Measurements from ENCODE around the gene SGTB.
"Not testable (repeated sequence)": the region's sequence is repeated elsewhere in the genome, so short reads cannot be mapped to it uniquely, and the experiment has no call there.

The SGTB gene

DNA sequence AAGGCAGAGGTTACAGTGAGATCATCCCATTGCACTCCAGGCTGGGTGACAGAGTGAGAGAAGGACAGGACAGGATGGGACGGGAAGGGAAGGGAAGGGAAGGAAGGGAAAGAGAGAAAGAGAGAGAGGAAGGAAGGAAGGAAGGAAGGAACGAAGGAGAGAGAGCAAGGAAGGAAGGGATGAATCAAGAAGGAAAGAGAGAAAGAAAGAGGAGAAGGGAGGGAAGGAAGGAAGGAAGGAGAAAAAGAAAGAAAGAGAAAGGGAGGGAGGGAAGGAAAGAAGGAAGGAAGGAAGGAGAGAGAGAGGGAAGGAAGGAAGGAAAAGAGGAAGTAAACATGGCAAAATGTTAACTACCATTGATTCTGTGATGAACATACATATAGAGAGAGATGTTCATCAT lies 28.8 kb downstream of the SGTB start:
- intact Hi-C loops (cut with DNase I) = no loop called here
- no peak for DNase-seq

- no peak for DNase-seq
- intact Hi-C loops (cut with DNase I) = no loop called here
Measured at GRCh38 chr5:65682148-65682547, 39.8 kb downstream of the SGTB start.

DNA sequence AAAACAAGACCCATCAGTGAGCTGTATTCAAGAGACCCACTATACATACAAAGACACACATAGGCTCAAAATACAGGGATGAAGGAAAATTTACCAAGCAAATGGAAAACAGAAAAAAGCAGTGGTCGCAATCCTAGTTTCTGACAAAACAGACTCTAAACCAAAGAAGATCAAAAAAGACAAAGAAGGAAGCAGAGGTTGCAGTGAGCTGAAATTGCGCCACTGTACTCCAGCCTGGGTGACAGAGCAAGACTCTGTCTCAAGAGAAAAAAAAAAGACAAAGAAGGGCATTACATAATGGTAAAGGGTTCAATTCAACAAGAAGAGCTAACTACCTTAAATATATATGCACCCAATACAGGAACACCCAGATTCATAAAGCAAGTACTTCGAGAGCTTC lies 45.9 kb downstream of the SGTB start:
- intact Hi-C loops (cut with DNase I); DNase-seq: not testable (repeated sequence)

GRCh38 chr5:65674749-65675148 lies 47.2 kb downstream of the SGTB start:
- intact Hi-C loops (cut with DNase I) = no loop called here
- DNase-seq = no peak

DNA sequence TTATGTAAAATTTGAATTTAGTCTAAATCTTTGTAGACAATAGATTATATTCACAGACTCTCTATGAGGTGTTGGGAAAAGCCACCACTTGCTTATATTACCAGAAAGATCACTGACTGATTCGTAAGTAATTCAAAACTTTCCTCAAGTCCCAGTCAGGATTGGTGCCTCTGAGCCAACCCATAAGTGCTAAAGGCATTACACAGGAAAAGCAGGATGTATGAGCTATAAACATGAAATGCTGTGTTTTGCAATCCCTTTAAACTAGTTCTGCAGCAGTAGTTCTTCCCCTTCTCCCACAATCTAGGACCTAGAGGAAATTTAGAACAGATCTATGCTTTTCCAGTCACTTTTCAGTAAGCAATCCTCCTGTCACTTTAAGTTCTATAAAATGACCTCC lies 49.1 kb downstream of the SGTB start:
- DNase-seq = no peak
- intact Hi-C loops (cut with DNase I) = no loop called here

DNA sequence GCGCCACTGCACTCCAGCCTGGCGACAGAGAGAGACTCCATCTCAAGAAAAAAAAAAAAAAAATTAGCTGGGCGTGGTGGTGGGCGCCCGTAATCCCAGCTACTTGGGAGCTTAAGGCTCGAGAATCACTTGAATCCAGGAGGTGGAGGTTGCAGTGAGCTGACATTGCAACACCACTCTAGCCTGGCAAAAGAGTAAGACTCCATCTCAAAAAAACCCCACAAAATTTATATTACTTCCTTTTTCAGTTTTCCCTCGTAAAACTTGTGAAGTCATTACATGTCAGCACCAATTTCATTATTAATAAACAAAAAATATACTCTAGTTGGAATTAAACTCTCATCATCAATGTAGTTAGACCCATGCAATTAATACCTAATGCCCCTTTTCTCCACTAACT lies 53.2 kb downstream of the SGTB start:
- no peak for DNase-seq
- intact Hi-C loops (cut with DNase I) = no loop called here

GRCh38 chr5:65663804-65664521 lies 57.9 kb downstream of the SGTB start:
- intact Hi-C loops (cut with DNase I) = no loop called here
- no peak for DNase-seq

GRCh38 chr5:65654713-65655112 lies 67.2 kb downstream of the SGTB start:
- intact Hi-C loops (cut with DNase I) = no loop called here
- DNase-seq = no peak

DNA sequence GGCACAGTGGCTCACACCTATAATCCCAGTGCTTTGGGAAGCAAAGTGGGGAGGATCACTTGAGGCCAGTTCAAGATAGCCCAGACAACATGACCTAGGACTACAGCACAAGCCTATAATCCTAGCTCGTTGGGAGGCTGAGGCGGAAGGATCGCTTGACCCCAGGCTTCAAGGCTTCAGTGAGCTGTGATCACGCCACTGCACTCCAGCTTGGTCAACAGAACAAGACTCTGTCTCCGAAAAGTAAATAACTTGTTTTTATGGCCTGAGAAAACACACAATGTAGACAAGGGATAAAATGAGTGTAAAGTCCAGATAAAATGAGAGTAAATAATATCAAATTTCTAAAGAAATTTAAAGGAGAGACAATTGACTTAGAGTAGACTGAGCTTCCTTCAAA lies 70.8 kb downstream of the SGTB start:
- intact Hi-C loops (cut with DNase I) = no loop called here
- no peak for DNase-seq

- intact Hi-C loops (cut with DNase I) = no loop called here
- no peak for DNase-seq
Measured at GRCh38 chr5:65647941-65648340, 74.0 kb downstream of the SGTB start.

GRCh38 chr5:65646938-65647337 lies 75.0 kb downstream of the SGTB start:
- intact Hi-C loops (cut with DNase I) = no loop called here
- DNase-seq = no peak

GRCh38 chr5:65640240-65640639 lies 81.7 kb downstream of the SGTB start:
- intact Hi-C loops (cut with DNase I) = no loop called here
- no peak for DNase-seq

GRCh38 chr5:65630981-65631380 lies 90.9 kb downstream of the SGTB start:
- DNase-seq = no peak
- intact Hi-C loops (cut with DNase I) = no loop called here

DNA sequence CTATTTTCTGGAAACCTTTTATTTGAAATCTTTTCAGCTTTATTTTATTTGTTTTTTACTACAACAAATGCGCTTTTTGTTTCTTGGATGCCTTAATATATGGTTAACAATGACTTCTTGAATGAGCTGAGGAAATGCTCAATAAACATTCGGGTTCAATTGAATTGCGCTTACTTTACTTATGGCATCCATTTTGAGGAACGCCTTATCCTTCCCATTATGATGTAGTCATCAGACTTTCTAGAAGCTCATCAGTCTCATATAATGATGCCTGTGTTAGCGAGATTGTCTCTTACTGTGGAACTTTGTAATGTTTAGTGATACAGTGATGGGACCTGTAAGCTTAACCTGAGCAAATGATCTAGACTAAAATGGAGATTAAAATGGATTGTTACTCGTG lies 96.2 kb downstream of the SGTB start:
- no peak for DNase-seq
- intact Hi-C loops (cut with DNase I) = loop anchor here (2.0 to 10.0 kb wide), 2 partner anchors 97 to 299 kb away; partner anchors contain the start of genes ERBIN, NLN and SGTB

- DNase-seq = peak; percentile 77 to 97 (median 86)
- intact Hi-C loops (cut with DNase I) = loop anchor here (2.0 to 10.0 kb wide), 2 partner anchors 98 to 300 kb away; partner anchors contain the start of genes ERBIN, NLN and SGTB
Measured at GRCh38 chr5:65624571-65625555, 97.0 kb downstream of the SGTB start, which contains the start of the genes SHLD3 and TRAPPC13. Gene SHLD3, plus strand, starts transcription at chr5:65625027. Its CDS starts 4,561 bp downstream, at chr5:65629588. Gene TRAPPC13, plus strand, starts transcription at chr5:65625027. Its CDS starts 34 bp downstream, at chr5:65625061.

DNA sequence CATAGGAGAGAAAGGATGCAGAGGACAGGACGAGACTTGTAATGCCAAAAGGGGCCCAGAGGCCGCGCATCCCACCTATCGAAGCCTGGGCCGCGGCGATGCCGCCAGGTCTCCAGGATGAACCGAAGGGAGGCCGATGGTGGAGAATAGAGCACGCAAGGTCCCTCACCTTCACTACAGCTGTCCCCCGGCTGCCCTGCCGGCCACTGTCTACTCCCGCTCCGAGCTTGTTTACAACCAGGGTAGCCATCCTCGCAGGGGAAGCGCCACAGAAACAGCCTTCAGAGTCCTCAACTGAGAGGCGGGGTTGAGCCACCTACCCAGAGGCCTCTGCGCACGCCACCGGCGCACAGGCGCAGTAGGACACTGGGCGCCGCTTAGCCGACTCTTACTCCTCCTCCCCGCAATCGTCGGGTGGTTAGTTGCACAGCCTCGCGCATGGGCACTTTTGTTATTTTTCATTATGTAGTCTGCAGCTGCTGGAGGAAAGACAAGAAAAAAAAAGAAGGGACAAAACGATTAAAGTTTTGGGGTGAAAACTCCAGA lies 97.8 kb downstream of the SGTB start, which contains the start of gene TRIM23:
Gene TRIM23, minus strand, starts transcription at position 309 of the 546 bp plus-strand sequence. Its CDS starts 59 bp downstream, at position 250.
- intact Hi-C loops (cut with DNase I) = loop anchor here (2.0 to 10.0 kb wide), 2 partner anchors 99 to 301 kb away; partner anchors contain the start of genes ERBIN, NLN and SGTB
- peak; percentile 90 to 99 (median 92) for DNase-seq

DNA sequence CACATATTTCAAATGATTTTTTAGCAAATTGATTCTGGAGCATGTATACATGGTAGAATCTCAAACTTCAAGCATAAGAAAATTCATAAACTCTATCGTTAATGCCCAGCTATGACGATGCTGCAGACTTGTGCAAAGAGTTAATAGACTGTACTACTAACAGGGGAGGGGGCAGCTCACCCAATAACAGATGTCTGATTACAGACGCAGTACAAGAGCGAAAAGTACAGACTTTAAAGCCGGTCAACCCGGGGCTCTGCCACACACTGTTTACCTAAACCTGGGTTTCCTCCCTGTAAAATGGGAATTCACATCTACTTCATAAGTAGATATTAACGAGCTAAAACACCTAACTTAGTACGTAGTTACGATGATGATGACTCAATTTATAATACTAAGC lies 98.4 kb downstream of the SGTB start:
- intact Hi-C loops (cut with DNase I) = loop anchor here (10.0 kb wide), 1 partner anchor 301 kb away; the partner anchor contains the start of gene ERBIN
- no peak for DNase-seq

GRCh38 chr5:65621961-65622360 lies 99.9 kb downstream of the SGTB start:
- intact Hi-C loops (cut with DNase I) = loop anchor here (10.0 kb wide), 1 partner anchor 303 kb away; the partner anchor contains the start of gene ERBIN

GRCh38 chr5:65620021-65620420 lies 101.9 kb downstream of the SGTB start:
- no peak for DNase-seq
- intact Hi-C loops (cut with DNase I) = loop anchor here (10.0 kb wide), 1 partner anchor 305 kb away; the partner anchor contains the start of gene ERBIN

More at GRCh38 chr5:65621961-65622360, 99.9 kb downstream of the SGTB start:
- DNase-seq = not testable (repeated sequence)

Measured in posterior cingulate gyrus (tissue), 11 donors.